Measurements from ENCODE around the gene MRPS33. TPM values are rescaled to one million over a fixed set of nuclear protein-coding genes. Genes with fewer than 3 reads are reported as not detected.
A peak's percentile ranks its signal among the peaks of the same experiment; 100 is the strongest.

Gene MRPS33
- total and polyA plus RNA-seq, 2 of the 13 experiments (the other 11 are each of a cell fraction or from before 2014, with no cell fraction given), result 50.9 to 91.0 TPM

DNA sequence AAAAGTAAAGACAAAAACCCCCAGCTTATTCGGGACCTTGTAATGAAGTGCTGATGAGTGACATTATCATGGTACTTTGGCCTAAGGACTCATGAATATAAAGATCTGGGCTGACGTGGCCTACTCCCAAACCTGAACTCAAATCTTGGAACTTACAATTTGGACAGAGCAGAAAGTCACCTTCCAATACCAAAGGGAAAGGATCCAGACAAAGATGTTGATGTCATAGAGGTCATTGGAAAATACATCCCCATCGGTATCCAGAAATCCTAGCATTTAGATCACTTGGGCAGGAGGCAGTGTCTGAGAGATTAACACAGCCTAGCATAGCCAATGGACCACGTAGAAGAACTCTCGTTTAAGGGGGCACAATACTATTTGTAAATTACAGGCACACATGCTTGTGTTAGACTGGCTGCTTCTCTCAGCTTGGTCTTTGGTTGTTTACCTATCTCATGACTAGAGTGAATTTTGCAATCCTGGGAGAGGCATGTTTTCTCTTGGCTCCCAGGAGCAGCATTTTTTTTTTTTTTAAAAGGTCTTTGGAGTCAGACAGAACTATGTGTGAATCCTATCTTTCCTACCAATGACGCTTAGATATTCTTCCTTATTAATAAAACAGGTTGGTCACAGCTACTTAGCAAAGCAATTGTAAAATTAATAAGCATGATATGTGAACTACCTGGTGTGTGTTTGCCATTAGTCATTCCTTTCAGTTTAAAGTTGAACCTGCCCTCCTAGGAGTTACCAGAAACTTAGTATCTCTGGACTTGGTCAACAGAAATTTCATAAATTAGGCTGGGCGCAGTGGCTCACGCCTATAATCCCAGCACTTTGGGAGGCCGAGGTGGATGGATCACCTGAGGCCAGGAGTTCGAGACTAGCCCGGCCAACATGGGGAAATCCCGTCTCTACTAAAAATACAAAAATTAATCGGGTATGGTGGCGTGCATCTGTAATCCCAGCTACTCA lies 27.8 kb upstream of the MRPS33 start (continued):
- TF ChIP-seq ZNF44 (CRISPR knock-in tag; IDR thresholded peaks at IDR 0.05) (no peak), SOX6 (IDR thresholded peaks at IDR 0.05) (no peak), SOX6 (CRISPR knock-in tag; IDR thresholded peaks at IDR 0.05) (peak; percentile 60), IKZF4 (CRISPR knock-in tag; IDR thresholded peaks at IDR 0.05; ENCODE audit: borderline replicate concordance, low read depth, not compliant biosample characterization) (no peak), SP140L (CRISPR knock-in tag; IDR thresholded peaks at IDR 0.05; ENCODE audit: borderline replicate concordance) (no peak), NR2F6 (IDR thresholded peaks at IDR 0.05) (peak; percentile 43), NR2F6 (CRISPR knock-in tag; IDR thresholded peaks at IDR 0.05) (0 out of 2 replicates have a peak, but pooled peaks have one; percentile 47), MEIS1 (CRISPR knock-in tag; IDR thresholded peaks at IDR 0.05; ENCODE audit: borderline replicate concordance) (no peak), RXRB (CRISPR knock-in tag; IDR thresholded peaks at IDR 0.05; ENCODE audit: borderline replicate concordance) (peak; percentile 40; the same call in 1 of the 2 replicates), ZNF556 (CRISPR knock-in tag; IDR thresholded peaks at IDR 0.05; ENCODE audit: borderline replicate concordance) (no peak), SOX13 (IDR thresholded peaks at IDR 0.05) (no peak), SOX13 (CRISPR knock-in tag; conservative IDR thresholded peaks at IDR 0.05 in 1 of 2, IDR thresholded peaks at IDR 0.05 in 1 of 2) (0 out of 4 replicates have a peak, but pooled peaks of 1 of the 2 experiments have one; percentile 53), ZNF329 (CRISPR knock-in tag; IDR thresholded peaks at IDR 0.05; ENCODE audit: low read depth) (no peak), MLLT10 (CRISPR knock-in tag; IDR thresholded peaks at IDR 0.05) (no peak), SPEN (CRISPR knock-in tag; IDR thresholded peaks at IDR 0.05; ENCODE audit: low read depth) (no peak), FOSL1 (CRISPR knock-in tag; IDR thresholded peaks at IDR 0.05; ENCODE audit: borderline replicate concordance) (no peak)
- TF ChIP-seq, protein P1, sequence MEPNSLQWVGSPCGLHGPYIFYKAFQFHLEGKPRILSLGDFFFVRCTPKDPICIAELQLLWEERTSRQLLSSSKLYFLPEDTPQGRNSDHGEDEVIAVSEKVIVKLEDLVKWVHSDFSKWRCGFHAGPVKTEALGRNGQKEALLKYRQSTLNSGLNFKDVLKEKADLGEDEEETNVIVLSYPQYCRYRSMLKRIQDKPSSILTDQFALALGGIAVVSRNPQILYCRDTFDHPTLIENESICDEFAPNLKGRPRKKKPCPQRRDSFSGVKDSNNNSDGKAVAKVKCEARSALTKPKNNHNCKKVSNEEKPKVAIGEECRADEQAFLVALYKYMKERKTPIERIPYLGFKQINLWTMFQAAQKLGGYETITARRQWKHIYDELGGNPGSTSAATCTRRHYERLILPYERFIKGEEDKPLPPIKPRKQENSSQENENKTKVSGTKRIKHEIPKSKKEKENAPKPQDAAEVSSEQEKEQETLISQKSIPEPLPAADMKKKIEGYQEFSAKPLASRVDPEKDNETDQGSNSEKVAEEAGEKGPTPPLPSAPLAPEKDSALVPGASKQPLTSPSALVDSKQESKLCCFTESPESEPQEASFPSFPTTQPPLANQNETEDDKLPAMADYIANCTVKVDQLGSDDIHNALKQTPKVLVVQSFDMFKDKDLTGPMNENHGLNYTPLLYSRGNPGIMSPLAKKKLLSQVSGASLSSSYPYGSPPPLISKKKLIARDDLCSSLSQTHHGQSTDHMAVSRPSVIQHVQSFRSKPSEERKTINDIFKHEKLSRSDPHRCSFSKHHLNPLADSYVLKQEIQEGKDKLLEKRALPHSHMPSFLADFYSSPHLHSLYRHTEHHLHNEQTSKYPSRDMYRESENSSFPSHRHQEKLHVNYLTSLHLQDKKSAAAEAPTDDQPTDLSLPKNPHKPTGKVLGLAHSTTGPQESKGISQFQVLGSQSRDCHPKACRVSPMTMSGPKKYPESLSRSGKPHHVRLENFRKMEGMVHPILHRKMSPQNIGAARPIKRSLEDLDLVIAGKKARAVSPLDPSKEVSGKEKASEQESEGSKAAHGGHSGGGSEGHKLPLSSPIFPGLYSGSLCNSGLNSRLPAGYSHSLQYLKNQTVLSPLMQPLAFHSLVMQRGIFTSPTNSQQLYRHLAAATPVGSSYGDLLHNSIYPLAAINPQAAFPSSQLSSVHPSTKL (CRISPR knock-in tag; IDR thresholded peaks at IDR 0.05), result peak; percentile 67
- TF ChIP-seq, protein P2, sequence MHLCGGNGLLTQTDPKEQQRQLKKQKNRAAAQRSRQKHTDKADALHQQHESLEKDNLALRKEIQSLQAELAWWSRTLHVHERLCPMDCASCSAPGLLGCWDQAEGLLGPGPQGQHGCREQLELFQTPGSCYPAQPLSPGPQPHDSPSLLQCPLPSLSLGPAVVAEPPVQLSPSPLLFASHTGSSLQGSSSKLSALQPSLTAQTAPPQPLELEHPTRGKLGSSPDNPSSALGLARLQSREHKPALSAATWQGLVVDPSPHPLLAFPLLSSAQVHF (CRISPR knock-in tag; IDR thresholded peaks at IDR 0.05), result no peak
- TF ChIP-seq, protein P3, sequence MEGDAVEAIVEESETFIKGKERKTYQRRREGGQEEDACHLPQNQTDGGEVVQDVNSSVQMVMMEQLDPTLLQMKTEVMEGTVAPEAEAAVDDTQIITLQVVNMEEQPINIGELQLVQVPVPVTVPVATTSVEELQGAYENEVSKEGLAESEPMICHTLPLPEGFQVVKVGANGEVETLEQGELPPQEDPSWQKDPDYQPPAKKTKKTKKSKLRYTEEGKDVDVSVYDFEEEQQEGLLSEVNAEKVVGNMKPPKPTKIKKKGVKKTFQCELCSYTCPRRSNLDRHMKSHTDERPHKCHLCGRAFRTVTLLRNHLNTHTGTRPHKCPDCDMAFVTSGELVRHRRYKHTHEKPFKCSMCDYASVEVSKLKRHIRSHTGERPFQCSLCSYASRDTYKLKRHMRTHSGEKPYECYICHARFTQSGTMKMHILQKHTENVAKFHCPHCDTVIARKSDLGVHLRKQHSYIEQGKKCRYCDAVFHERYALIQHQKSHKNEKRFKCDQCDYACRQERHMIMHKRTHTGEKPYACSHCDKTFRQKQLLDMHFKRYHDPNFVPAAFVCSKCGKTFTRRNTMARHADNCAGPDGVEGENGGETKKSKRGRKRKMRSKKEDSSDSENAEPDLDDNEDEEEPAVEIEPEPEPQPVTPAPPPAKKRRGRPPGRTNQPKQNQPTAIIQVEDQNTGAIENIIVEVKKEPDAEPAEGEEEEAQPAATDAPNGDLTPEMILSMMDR (CRISPR knock-in tag; IDR thresholded peaks at IDR 0.05), result no peak
- TF ChIP-seq, protein P4, sequence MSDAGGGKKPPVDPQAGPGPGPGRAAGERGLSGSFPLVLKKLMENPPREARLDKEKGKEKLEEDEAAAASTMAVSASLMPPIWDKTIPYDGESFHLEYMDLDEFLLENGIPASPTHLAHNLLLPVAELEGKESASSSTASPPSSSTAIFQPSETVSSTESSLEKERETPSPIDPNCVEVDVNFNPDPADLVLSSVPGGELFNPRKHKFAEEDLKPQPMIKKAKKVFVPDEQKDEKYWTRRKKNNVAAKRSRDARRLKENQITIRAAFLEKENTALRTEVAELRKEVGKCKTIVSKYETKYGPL (CRISPR knock-in tag; IDR thresholded peaks at IDR 0.05), result no peak
- TF ChIP-seq, protein P5, sequence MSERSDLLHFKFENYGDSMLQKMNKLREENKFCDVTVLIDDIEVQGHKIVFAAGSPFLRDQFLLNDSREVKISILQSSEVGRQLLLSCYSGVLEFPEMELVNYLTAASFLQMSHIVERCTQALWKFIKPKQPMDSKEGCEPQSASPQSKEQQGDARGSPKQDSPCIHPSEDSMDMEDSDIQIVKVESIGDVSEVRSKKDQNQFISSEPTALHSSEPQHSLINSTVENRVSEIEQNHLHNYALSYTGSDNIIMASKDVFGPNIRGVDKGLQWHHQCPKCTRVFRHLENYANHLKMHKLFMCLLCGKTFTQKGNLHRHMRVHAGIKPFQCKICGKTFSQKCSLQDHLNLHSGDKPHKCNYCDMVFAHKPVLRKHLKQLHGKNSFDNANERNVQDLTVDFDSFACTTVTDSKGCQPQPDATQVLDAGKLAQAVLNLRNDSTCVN (CRISPR knock-in tag; IDR thresholded peaks at IDR 0.05; ENCODE audit: borderline replicate concordance), result no peak

Measured in HepG2 (cell line).